Gastroesophageal sphincter (tissue), 4 donors: ENCODE data around the gene WDFY3. TPM values are rescaled to one million over a fixed set of nuclear protein-coding genes. Genes with fewer than 3 reads are reported as not detected.

Experiments used
- ATAC-seq: fragments of 150-250 bp; one replicate; pipeline ENCODE4 v1.9.1; 2016; ENCODE audit warnings: mild to moderate bottlenecking, moderate library complexity
- H3K27ac ChIP-seq, 4 donors: fragments of 200-600 bp; sonication (generic) in 3 of 4; 1 replicate in 3 of 4; 2 replicates in 1 of 4; pipeline ENCODE4 v1.5.1; 2016 to 2019
- H3K27me3 ChIP-seq: fragments of 200-600 bp; sonication (generic); one replicate; pipeline ENCODE4 v1.5.1; 2019
- H3K36me3 ChIP-seq, 2 donors: fragments of 200-600 bp; sonication (generic); one replicate each; pipeline ENCODE4 v1.5.1; 2019; ENCODE audit warnings: control low read depth in 1 of 2
- H3K4me1 ChIP-seq, 3 donors: fragments of 200-600 bp; sonication (generic); 1 replicate in 2 of 3; 2 replicates in 1 of 3; pipeline ENCODE4 v1.5.1; 2016 to 2019; ENCODE audit warnings: control low read depth in 2 of 3
- H3K4me3 ChIP-seq, 2 donors: fragments of 200-600 bp; sonication (generic); one replicate each; pipeline ENCODE4 v1.5.1; 2019; ENCODE audit warnings: mild to moderate bottlenecking in 1 of 2, moderate library complexity in 1 of 2
- H3K9me3 ChIP-seq, 3 donors: fragments of 200-600 bp; sonication (generic); one replicate each; pipeline ENCODE4 v1.5.1; 2017 to 2019; ENCODE audit warnings: control low read depth in 2 of 3
- EP300 ChIP-seq: sonication (generic); formaldehyde crosslinking; IDR thresholded peaks from one replicate; pipeline ENCODE4 v1.6.1; 2017; ENCODE audit warnings: antibody characterized with exemption, mild to moderate bottlenecking
- POLR2A ChIP-seq, 2 donors: fragments of 450-650 bp; IDR thresholded peaks; one replicate each; pipeline ENCODE4 v1.6.1; 2017; ENCODE audit warnings: antibody characterized with exemption in 2 of 2, mild to moderate bottlenecking in 2 of 2, moderate library complexity in 1 of 2
- POLR2AphosphoS5 ChIP-seq: sonication (generic); formaldehyde crosslinking; IDR thresholded peaks from one replicate; pipeline ENCODE4 v1.6.1; 2017; ENCODE audit warnings: antibody characterized with exemption
- WGBS, 2 donors: methylation state at CpG; one replicate each; pipeline ENCODE4 v1.1.5; 2018; ENCODE audit warnings: low coverage in 1 of 2; 5-methylcytosine and 5-hydroxymethylcytosine counted together
- total RNA-seq, 4 donors: library from RNA; depleted of rRNA; stranded (reverse); fragments of >200 nt; gene quantifications; one replicate each; pipeline ENCODE4 v1.1.0, GENCODE V29; 2016
- TF ChIP-seq, protein P1 (sequence below), 4 experiments: fragments of 200-600 bp in 2 of 4; fragments of 450-650 bp in 2 of 4; sonication (generic) in 1 of 4; IDR thresholded peaks; one replicate each; pipeline ENCODE4 v1.5.1; 2017 to 2019; ENCODE audit warnings: antibody characterized with exemption in 4 of 4, mild to moderate bottlenecking in 2 of 4, moderate library complexity in 2 of 4

The WDFY3 gene
- total RNA-seq, 4 donors from 2014 or later: 76.7 to 140 (median 90.1) TPM

DNA sequence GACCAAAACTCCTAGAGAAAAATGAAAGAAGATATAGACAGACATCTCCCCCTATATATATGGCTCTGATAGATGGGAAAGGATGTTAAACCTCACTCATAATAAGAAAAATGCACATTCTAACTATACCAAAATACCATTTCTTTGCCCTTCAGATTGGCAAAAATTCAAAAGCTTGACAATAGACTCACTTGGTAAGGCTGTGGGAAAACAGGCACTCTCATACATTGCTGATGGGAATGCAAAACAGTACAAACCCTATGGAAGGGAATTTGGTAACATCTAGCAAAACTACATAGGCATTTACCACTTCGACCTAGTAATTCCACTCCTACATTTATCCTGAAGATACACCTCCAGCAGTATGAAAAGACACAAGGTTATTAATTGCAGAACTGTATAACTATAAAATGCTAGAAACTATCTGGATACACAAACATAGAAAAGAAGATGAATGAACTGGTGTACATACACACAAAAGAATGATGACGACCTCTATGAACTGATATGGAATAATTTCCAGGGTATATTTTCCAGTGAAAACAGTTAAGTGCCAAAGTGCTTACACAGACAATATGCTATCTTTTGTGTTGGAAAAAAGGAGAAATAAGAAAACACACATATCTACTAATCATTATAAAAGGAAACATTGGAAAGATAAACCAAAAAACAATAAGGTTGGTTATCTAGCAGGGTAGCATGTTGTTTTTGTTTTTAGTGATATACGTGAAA lies 48.5 kb downstream of the WDFY3 start:
- WGBS, 2 donors: 81 to 88% methylated on average over 3 of the region's 3 CpGs
- no peak for ATAC-seq
- peaks cover 0 to 49% (median 12%) of the 10 kb centered on the region in 3 donors for H3K4me1 ChIP-seq

GRCh38 chr4:84917086-84917821 lies 49.2 kb downstream of the WDFY3 start:
- H3K9me3 ChIP-seq: no peaks in the 10 kb centered on the region
- TF ChIP-seq, protein P1, sequence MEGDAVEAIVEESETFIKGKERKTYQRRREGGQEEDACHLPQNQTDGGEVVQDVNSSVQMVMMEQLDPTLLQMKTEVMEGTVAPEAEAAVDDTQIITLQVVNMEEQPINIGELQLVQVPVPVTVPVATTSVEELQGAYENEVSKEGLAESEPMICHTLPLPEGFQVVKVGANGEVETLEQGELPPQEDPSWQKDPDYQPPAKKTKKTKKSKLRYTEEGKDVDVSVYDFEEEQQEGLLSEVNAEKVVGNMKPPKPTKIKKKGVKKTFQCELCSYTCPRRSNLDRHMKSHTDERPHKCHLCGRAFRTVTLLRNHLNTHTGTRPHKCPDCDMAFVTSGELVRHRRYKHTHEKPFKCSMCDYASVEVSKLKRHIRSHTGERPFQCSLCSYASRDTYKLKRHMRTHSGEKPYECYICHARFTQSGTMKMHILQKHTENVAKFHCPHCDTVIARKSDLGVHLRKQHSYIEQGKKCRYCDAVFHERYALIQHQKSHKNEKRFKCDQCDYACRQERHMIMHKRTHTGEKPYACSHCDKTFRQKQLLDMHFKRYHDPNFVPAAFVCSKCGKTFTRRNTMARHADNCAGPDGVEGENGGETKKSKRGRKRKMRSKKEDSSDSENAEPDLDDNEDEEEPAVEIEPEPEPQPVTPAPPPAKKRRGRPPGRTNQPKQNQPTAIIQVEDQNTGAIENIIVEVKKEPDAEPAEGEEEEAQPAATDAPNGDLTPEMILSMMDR (IDR thresholded peaks at IDR 0.05): no peak
- TF ChIP-seq POLR2A (IDR thresholded peaks at IDR 0.05): no peak
- no peak for ATAC-seq
- 75 to 78% methylated on average over 6 of the region's 6 CpGs for WGBS, 2 donors
- peaks cover 0 to 49% (median 12%) of the 10 kb centered on the region in 3 donors for H3K4me1 ChIP-seq
- H3K27ac ChIP-seq: no peak overlapping the region
- peaks cover 0 to 19% of the 10 kb centered on the region in 2 donors for H3K36me3 ChIP-seq
- H3K27me3 ChIP-seq: no peaks in the 10 kb centered on the region
- no peak overlapping the region for H3K4me3 ChIP-seq

More for the DNA sequence above, 48.5 kb downstream of the WDFY3 start:
- H3K36me3 ChIP-seq: peaks cover 0 to 19% of the 10 kb centered on the region in 2 donors
- no peak for TF ChIP-seq EP300
- TF ChIP-seq POLR2AphosphoS5: no peak
- TF ChIP-seq, protein P1 (IDR thresholded peaks at IDR 0.05): no peak
- TF ChIP-seq POLR2A (IDR thresholded peaks at IDR 0.05): no peak
- no peaks in the 10 kb centered on the region for H3K9me3 ChIP-seq
- no peak overlapping the region for H3K27ac ChIP-seq
- no peak overlapping the region for H3K4me3 ChIP-seq
- H3K27me3 ChIP-seq: no peaks in the 10 kb centered on the region

GRCh38 chr4:84916227-84916626 lies 50.3 kb downstream of the WDFY3 start:
- no peak for TF ChIP-seq EP300
- no peak for TF ChIP-seq POLR2A (IDR thresholded peaks at IDR 0.05)
- TF ChIP-seq, protein P1 (IDR thresholded peaks at IDR 0.05): no peak
- TF ChIP-seq POLR2AphosphoS5: no peak
- ATAC-seq: no peak
- 67 to 82% methylated on average over 1 of the region's 1 CpG for WGBS, 2 donors
- H3K27me3 ChIP-seq: no peaks in the 10 kb centered on the region
- peaks cover 0 to 19% of the 10 kb centered on the region in 2 donors for H3K36me3 ChIP-seq
- H3K9me3 ChIP-seq: no peaks in the 10 kb centered on the region
- H3K27ac ChIP-seq: no peak overlapping the region
- H3K4me3 ChIP-seq: no peak overlapping the region
- peaks cover 0 to 48% (median 12%) of the 10 kb centered on the region in 3 donors for H3K4me1 ChIP-seq

GRCh38 chr4:84915396-84915780 lies 51.1 kb downstream of the WDFY3 start:
- TF ChIP-seq POLR2A (IDR thresholded peaks at IDR 0.05): no peak
- no peak for TF ChIP-seq POLR2AphosphoS5
- TF ChIP-seq, protein P1 (IDR thresholded peaks at IDR 0.05): no peak
- no peak for TF ChIP-seq EP300
- ATAC-seq: no peak
- no peaks in the 10 kb centered on the region for H3K9me3 ChIP-seq
- peaks cover 0 to 19% of the 10 kb centered on the region in 2 donors for H3K36me3 ChIP-seq
- H3K27me3 ChIP-seq: no peaks in the 10 kb centered on the region
- H3K27ac ChIP-seq: peak overlapping the region in 1 of 4 donors; percentile 12
- H3K4me1 ChIP-seq: peaks cover 0 to 40% (median 12%) of the 10 kb centered on the region in 3 donors
- no peak overlapping the region for H3K4me3 ChIP-seq
